HG03066 (cell line): ENCODE results near the gene SAMD4A.

Source experiments
- ATAC-seq: cut with Tn5 transposase; IDR thresholded peaks from one replicate; pipeline ENCODE4 v1.9.1; 2021; ENCODE audit warnings: low read depth; ENCODE audit not compliant: unreplicated experiment

SAMD4A gene

DNA sequence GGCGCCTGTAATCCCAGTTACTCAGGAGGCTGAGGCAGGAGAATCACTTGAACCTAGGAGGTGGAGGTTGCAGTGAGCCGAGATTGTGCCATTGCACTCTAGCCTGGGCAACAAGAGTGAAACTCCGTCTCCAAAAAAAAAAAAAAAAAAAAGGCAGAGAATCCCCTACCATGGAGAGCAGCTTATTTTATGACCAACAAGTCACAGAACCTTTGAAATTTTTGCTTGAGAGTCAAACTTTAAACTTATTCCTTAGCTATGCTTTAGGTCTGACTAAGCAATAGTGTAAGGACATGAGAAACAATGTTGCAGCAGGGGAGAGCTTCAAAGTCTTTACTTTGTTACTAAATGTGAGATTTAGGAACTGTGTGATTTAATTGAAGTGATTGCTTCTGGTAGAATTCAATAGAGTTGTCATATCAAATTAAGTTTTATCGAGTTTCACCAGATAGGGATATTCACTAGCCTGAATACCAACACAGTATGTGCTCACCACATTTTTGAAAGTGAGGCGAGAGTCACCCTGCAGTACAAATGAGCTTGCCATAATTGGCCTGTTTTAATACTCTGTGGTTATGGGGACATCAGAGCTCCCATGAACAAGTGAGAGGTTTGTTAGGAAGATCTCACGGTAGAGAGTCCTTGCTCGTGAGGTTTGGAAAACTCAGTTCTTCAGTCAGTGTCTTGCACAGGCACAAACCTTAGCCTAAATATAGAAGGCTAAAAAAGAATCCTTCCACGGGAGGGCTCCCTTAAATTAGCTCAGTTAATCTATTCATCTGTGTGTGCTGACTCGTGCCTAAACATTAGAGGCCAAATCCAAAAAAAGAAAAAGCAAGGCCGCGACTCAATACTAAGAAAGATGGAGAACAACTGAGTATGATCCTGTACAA, 108.6 kb downstream of the SAMD4A start:
- no peak for ATAC-seq

DNA sequence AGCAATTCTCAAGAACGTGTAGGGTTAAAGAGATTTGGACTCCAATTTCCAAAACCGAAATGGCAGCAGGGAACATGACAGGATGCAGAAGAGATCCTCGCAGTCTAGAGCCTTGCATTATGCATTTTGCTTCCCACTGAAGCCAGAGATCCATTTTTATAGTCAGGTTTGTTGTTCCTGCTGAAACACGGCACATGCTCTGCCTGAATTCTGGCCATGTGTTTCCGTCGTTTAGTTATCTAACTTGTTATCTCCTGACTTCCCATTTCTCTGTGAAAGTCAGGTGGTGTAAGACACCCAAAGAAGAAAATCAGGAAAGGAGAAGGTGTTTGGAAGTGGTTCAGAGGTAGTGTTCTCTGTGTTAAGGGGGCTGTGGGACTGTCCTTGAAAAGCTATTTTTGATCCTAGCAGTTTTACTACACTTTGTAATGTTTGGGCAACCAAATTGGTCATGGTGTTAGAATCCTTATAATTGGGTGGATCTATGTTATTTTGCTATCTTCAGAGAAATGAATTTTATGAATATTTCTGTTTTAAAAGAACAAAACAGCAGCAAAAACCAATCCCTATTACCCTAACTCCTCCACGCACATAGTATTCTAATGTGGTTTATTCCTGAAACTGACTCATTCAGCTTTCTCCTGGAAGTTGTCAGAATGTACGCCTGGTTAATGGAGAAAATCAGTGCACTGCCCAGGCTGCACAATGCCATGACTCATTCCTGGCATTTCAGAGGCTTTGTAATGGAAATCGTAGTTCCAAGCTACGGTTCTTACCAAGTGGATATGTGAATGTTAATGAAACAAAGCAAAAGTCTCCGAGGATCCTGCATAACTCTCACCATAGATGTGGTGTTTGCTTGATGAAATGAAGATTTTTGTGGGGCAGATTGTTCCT, 110.1 kb downstream of the SAMD4A start:
- no peak for ATAC-seq

DNA sequence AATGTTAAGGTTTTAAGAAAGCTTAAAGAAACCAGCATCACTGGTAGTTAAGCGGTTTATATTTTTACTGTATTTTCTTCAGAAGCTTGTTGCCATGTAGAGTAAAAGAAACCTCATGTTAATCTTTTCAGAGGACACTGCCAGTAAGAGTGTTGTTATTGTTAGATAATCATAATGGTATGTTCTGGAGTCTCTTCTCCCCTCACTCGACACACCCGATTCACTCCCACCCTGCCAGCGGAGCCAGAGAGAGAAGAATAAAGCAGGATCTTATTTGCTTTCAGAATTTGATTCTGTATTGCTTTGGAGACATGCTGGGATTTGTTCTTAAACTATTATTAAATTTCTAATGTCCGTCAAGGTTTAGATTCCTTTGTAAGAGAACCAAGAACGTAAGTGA, 113.7 kb downstream of the SAMD4A start:
- ATAC-seq, result no peak

DNA sequence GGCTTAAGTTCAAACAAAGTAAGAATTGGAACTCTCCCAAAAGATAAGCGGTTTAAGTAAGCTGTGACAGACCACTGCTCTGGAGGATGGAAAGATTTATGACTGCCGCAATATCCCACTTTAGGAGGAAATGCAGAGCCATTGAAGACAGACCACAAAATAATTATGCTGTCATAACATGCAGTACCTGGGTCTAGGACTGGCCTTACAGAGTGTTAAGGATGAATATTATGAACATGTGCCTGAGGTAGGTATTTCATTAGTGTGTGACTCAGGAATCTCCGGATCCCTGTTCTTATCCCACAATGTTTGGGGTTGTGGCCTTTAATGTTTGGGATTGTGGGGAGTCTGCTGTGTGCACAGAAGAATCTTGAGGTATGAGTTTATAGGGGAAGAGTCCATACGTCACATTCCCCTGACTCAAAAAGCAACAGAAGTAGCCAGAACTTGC, 114.9 kb downstream of the SAMD4A start:
- no peak for ATAC-seq

DNA sequence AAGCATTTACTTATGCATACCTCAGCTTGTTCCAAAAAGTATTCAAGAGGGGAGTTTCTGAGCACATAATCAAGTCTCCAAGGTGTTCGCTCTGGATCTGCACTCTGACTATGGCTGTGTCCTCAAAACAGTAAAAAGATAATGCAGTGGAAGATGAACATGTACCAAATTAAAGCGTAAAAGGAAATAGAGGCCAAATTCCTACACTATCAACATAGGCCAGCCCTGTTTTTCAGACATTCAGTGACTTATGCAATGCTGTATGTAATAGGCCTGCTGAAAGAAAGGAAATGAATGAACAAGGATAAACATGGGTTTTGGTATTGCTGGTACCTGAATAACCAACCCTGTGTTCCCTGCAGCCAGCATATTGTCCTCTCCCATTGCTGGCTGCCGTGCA, 115.7 kb downstream of the SAMD4A start:
- no peak for ATAC-seq

GRCh38 chr14:54683882-54684794, 117.2 kb downstream of the SAMD4A start:
- ATAC-seq, result no peak

GRCh38 chr14:54685286-54685845, 118.4 kb downstream of the SAMD4A start:
- ATAC-seq, result no peak

- no peak for ATAC-seq
These were observed 119.4 kb downstream of the SAMD4A start for GRCh38 chr14:54686219-54686870.

DNA sequence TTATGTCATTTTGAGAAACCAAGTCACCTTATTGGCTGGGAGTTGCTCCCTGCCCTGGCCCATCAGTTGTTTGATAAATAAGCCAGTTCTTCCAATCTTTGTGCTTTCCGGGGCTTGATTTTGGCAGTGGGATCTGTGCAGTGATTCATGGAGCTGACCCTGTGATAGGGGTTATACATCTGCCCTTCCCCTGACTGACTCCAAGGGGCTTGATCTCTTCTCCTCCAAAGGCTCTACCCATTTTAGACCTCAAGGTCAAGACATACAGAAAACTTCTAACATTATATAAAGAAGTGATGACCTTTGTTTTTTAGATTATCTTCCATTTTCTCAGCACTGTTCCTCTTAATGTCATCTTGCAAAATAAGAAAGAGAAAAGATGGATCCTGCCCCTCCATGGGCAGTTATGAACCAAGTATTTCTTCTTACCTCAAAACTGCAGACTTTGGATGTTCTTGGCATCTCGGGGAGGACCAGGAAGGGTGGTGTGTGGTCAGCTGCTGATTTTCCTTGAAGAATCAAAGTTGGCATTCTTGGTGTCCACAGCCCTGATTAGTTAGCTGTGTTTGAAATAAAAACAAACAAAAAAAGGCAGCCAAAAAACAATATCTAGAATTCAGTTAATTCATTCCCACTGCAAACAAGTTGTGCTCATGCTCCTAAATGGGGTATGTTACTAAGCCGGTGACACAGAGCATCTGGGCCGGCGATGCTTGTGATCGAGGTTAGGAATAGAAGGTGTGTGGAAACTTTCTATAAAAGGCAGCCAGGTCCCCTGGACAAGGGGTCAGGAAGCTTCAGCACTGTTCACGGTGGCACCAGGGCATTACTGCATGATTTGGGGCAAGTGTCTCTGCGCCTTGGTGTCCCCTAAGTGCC, 120.2 kb downstream of the SAMD4A start:
- ATAC-seq, result no peak

DNA sequence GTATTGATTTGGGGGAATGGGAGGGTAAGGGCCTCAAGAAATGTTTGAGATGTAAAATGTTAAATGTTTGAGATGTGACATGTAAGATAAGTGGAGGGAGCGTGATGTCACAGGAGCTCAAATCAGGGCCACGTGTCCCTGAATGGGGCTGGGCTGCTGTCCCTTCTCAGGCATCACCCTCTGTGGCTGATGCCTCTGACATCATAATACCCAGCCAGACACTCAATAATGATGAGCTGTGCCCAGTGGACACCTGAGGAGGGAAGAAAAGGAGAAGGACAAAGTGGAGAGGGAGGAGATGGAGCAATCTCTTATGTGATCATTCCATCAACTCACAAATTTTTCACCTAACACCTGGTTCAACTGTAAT, 120.8 kb downstream of the SAMD4A start:
- no peak for ATAC-seq

DNA sequence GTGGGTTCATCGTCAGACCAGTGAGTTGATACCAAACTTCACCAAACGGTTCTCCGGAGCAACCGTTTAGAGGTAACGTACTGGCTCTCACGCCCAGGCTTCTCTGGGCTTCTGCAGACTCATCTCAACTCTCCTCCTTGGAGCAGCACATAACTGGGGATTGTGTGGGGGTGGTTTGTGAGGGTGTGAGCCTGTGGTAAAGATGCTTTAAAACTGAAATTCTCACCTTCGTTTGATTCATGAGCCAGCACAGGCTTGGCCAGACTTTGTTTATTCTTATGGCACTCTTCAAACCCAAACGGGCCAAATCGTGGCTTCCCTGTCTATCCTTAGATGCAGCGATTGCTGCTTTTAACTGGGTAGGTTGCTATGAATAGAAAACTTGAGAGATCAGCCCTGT, 121.3 kb downstream of the SAMD4A start:
- no peak for ATAC-seq

- ATAC-seq, result no peak
These were observed 123.0 kb downstream of the SAMD4A start for GRCh38 chr14:54689928-54690327.

GRCh38 chr14:54690887-54691286, 124.0 kb downstream of the SAMD4A start:
- no peak for ATAC-seq

- ATAC-seq, result no peak
These were observed 124.8 kb downstream of the SAMD4A start for GRCh38 chr14:54691525-54692283.

GRCh38 chr14:54692284-54692772, 125.4 kb downstream of the SAMD4A start:
- no peak for ATAC-seq

- ATAC-seq, result no peak
These were observed 126.8 kb downstream of the SAMD4A start for GRCh38 chr14:54693761-54694160.

- no peak for ATAC-seq
These were observed 128.3 kb downstream of the SAMD4A start for GRCh38 chr14:54695196-54695595.

DNA sequence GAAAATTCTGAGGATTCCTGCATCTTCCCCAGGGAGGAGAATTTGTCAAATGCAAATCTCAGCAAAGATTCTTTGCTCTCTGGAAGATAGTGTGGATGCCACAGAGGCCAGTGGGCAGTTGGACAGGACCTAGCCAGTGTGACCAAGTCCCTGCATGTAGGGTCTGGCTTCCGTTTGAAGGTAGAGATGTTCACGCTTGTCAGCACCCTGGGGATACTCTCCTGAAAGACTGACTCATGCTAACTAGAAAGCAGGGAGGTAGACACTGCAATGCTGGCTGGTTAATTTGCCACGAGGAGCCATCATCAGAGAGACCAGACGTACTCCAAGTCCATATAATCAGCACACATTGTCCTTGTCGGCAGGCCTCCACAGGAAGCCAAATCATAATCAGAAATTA, 130.1 kb downstream of the SAMD4A start:
- no peak for ATAC-seq
